ENCODE data around the gene TPSG1.
"Not testable (repeated sequence)": the region's sequence is repeated elsewhere in the genome, so short reads cannot be mapped to it uniquely, and the experiment has no call there.

TPSG1 gene

DNA sequence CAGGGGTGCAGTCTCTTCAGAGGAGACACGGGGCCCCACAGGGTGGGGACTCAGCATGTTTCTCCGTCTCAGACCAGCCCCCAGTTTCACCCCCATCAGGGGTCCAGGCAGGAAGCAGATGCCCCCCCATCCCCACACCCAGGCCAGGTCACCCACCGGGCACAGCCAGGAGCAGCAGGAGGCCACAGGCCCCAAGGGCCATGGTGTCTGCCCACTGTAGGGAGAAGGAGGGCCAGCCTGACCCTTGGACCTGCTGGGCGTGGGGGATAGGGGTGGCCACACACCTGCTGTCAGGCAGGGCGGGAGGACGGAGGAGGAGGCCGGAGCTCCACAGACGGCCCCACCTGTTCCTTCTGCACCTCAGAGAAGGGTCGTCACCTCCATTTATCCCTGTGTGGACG lies at the start of gene TPSG1:
Gene TPSG1 (minus strand): TSS at position 218 of the 401 bp plus-strand sequence. CDS start 16 bp downstream, at position 202.
- TF ChIP-seq, protein P1, sequence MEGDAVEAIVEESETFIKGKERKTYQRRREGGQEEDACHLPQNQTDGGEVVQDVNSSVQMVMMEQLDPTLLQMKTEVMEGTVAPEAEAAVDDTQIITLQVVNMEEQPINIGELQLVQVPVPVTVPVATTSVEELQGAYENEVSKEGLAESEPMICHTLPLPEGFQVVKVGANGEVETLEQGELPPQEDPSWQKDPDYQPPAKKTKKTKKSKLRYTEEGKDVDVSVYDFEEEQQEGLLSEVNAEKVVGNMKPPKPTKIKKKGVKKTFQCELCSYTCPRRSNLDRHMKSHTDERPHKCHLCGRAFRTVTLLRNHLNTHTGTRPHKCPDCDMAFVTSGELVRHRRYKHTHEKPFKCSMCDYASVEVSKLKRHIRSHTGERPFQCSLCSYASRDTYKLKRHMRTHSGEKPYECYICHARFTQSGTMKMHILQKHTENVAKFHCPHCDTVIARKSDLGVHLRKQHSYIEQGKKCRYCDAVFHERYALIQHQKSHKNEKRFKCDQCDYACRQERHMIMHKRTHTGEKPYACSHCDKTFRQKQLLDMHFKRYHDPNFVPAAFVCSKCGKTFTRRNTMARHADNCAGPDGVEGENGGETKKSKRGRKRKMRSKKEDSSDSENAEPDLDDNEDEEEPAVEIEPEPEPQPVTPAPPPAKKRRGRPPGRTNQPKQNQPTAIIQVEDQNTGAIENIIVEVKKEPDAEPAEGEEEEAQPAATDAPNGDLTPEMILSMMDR (conservative IDR thresholded peaks at IDR 0.05): no peak
- no peak within 1 kb of the TSS for H3K27ac ChIP-seq

GRCh38 chr16:1274767-1275166 lies 49.7 kb upstream of the TPSG1 start:
- H3K27ac ChIP-seq: no peak overlapping the region
- TF ChIP-seq, protein P1 (conservative IDR thresholded peaks at IDR 0.05): no peak

DNA sequence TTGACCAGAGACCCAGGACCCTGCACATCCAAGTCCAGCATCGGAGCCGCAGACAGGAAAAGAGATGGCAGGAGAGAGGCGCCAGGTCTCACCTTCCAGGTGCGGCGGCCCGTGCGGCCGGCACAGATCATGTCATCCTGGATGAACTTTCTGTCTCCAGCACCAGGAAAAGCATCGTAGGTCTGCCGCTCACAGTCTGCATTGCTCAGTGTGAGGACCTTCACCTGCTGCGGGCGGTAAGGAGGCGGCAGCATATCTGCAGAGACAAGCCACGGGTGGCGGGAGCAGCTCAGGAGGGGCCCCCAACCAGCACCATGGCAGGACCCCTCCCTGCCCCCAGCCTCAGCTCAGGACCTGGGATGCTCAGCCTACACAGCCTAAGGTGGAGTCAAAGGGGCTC lies 48.7 kb upstream of the TPSG1 start:
- no peak overlapping the region for H3K27ac ChIP-seq
- TF ChIP-seq, protein P1 (conservative IDR thresholded peaks at IDR 0.05): no peak

DNA sequence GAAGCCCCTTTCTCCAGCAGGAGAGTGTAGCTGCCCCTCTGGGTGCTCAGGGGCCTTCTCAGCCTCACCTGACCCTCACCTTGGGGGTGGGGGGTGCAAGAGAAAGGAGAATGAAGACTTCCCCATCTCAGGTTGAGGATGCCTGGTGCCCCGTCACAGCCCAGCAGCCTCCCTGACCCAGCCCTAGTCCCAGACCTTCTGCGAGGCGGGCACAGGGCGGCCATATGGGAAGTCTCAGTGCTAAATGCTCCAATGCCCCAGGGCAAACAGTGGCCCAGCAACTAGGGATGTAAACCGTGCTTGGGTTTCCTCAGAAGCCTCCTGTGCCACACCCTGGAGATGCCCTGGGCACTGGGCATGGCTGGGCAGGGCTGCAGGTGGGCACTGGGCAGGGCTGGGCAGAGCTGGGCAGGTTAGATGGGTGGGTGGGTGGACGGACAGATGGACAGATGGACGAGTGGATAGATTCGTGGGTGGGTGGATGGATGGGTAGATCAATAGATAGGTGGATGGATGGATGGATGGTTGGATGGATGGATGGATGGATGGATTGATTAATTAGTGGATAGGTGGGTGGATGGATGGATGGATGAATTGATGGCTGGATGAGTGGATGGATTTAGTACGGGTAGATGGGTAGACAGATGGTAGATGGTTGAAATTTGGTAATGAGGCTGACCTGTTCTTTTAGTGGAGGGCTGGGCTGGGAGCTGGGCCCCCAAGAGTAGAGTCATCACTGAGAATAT lies 47.6 kb upstream of the TPSG1 start:
- H3K27ac ChIP-seq: peak overlapping the region; percentile 46; the same call in 1 of the 2 replicates

GRCh38 chr16:1271724-1272413 lies 46.8 kb upstream of the TPSG1 start:
- peak overlapping the region; percentile 46; the same call in 1 of the 2 replicates for H3K27ac ChIP-seq

More for the DNA sequence above, 47.6 kb upstream of the TPSG1 start:
- TF ChIP-seq, protein P1 (conservative IDR thresholded peaks at IDR 0.05): no peak

GRCh38 chr16:1271380-1271723 lies 46.3 kb upstream of the TPSG1 start:
- H3K27ac ChIP-seq: no peak overlapping the region
- TF ChIP-seq, protein P1 (conservative IDR thresholded peaks at IDR 0.05): no peak

GRCh38 chr16:1269418-1269817 lies 44.4 kb upstream of the TPSG1 start:
- not testable (repeated sequence) for H3K27ac ChIP-seq

DNA sequence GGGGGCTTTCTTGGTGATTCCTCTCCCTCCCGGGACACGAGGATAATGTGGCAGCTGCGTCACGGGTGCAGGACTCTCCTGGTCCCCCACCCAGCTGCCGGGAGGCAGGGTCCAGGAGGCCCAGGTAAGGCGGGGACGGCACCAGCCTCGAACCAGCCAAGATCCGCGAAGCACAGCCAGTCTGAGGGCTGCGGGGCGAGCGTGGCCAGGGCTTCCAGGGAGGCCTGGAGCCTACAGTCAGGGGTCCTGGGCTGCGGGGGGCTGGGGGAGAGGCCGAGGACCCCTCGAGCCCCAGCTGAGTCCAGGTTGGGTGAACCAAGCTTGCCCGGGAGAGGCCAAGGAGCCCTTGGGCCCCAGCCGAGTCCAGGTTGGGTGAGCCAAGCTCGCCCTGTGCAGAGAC lies 40.8 kb upstream of the TPSG1 start:
- H3K27ac ChIP-seq: no peak overlapping the region
- TF ChIP-seq, protein P1 (conservative IDR thresholded peaks at IDR 0.05): no peak
